Stimulated activated naive CD8-positive, alpha-beta T cell treated with anti-CD3 and anti-CD28 coated beads, Interleukin-15, Interleukin-2, amounts not matched to agents 100 U/mL and 50 U/mL, for 24 hours (primary cell): ENCODE measurements around the gene CDC34.

ENCODE experiments used
- ATAC-seq: fragments of 150-1000 bp; cut with Tn5 transposase; one replicate; pipeline ENCODE4 v1.10.0; 2021
- DNase-seq: peaks from one replicate; pipeline ENCODE4 v3.0.0; 2021

Gene CDC34, protein sequence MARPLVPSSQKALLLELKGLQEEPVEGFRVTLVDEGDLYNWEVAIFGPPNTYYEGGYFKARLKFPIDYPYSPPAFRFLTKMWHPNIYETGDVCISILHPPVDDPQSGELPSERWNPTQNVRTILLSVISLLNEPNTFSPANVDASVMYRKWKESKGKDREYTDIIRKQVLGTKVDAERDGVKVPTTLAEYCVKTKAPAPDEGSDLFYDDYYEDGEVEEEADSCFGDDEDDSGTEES

DNA sequence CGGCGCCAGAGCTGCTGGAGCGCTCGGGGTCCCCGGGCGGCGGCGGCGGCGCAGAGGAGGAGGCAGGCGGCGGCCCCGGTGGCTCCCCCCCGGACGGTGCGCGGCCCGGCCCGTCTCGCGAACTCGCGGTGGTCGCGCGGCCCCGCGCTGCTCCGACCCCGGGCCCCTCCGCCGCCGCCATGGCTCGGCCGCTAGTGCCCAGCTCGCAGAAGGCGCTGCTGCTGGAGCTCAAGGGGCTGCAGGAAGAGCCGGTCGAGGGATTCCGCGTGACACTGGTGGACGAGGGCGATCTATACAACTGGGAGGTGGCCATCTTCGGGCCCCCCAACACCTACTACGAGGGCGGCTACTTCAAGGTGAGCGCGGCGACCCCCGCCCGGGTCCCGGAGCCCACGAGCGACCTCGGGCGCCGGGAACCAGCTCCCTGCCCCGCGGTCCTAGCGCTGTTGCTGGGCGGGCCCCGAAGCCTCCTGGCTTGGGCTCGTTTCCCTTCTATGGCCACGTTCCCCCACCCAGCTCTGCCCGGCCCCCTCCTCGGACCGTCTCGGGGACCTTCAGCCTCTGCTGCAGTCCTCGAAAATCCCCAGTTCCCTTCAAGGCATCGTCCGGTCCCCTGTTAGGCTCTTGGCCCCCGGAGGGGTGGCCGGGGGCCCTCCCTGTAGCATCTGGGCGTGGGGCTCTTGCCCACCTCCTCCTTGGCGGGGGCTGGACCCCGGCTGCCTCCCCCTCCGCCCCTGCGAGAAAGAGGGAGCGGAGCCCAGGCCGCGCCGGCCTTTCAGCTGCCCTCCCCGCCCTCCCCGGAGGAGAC lies at the start of gene CDC34:
CDC34 (plus strand) TSS at position 8 of the 808 bp plus-strand sequence; CDS start at position 180, 172 bp downstream.
- DNase-seq (no peak), ATAC-seq (no peak)

DNA sequence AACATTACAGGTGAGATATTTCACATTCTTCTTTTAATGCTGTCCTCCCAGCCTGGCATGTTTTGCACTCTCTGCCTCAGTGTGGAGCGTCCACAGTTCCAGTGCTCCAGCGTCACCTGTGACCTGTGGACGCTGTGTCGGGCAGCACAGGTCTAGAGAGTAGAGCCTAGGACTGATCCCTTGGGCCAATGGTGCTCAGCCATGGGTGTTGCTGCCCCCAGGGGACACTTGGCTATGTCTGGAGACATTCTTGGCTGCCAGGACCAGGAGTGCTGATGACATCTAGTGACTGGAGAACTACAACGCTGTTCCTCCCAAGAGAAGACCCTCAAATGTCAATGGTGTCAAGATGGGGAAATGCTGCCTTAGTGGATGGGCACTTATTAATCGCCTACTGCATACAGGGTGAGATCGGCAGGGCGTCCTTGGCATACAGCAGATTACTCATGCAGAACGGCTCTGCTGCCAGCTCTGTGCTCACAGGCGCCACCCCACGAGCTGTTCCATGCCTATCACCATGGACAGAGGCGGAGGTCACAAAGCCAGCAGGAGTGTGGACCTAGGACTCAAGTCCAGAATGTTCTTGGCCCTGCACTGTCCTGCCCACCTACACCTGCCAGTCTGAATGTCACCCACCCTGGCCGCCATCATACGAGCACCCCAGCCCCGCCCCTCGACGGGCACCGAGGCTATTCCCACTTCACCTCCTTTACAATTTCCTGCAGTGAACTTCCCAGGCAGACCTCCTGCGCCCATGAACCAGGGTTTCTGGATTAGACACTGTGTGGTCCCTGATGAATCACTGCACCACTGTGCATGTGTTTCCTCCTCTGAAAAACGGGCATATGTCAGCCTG lies 49.1 kb upstream of the CDC34 start:
- ATAC-seq (no peak), DNase-seq (no peak)

DNA sequence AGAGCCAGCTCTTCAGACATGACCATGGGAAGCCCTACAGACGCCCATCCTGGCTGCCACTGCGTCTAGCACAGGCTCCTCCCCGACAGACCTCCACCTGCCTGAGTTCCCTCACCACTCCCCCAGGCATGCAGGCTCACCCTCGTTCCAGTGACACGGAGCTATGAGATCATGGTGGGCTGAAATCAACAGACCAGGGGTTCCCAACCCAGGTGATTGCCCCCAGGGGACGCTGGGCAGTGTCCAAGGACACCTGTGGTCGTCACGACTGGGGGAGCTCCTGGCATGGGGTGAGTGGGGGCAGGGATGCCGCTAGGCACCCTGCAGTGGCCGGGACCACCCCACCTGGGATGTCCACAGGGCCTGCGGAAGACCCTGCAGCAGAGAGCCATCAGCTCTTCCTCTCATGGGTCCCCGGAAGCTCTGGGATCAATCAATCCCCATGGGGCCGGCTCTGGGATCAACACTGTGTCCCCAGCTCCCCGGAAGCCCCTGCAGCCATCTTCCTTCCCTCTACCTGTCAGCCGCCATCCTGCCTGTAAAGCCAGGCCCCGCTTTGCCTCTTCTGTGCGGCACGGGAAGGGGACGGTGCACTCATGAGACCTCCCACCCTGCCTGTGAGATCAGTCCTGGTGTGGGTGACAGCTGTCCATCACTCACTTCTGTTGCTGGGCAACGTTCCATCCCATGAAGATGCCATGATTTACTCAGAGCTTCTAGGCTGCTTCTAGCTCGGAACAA lies 48.1 kb upstream of the CDC34 start:
- DNase-seq (no peak), ATAC-seq (no peak)

DNA sequence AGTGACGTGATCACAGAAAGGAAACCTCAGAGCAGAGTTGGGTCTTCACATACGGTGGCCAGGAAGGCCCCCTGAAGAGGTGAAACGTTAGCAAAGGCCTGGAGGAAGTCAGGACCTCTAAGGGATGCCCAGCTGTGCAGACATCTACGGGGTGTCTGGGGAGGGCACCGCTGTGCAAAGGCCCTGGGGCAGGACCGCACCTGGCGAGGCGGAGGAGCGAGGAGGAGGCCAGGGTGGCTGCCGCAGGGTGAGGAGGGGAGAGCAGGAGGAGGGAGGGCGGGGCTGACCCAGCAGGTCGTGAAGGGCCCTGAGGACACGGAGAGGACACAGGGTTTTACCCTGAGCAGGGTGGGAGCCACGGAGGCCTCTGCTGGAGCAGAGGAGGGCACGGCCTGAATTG lies 47.1 kb upstream of the CDC34 start:
- ATAC-seq (no peak), DNase-seq (no peak)

DNA sequence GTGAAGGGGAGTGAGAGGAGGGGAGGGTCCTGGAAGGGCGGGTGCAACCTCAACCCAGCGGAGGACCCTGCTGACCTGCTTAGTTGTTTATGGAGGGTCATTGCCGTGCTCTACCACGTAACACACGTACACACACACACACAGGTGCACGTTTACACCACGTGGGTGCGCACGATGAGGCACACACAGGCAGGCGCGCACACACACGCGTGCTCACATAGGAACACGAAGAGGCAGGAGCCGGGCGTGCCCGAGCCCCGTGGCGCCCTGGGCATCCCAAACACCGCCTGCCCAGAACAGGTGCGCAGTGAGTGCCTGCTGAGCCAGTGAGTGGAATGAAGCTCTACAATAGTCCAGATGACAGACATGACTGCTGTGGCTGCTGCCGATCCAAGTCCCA lies 46.5 kb upstream of the CDC34 start:
- ATAC-seq (no peak), DNase-seq (no peak)

DNA sequence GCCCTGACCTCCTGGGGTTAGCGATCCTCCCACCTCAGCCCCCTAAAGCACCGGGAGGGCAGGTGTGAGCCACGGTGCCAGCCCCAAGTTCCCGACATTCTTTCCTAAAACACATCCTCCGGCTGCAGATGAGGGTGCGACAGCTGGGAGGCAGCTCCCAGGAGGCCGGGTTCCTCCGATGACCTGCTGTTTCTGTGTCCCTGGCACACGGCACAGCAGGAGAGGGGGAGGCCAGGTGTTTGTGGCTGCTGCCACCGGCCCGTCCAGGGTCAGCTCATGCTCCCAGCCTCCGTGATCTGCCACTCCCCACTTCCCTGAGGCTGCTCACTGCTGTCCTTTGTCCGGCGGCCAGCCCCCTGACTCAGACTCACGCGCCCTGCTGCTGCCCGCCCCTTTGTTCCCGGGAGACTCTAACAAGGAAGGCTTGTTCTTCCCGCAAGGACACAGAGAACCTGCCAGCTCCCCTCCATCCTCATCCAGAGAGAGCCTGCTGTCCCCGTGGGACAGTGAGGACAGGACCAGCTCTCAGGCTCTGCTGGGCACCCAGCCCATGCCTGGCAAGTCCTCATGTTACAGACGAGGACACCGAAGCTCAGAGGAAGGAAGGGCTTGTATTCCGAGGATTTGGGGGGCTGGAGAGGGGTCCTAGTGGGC lies 45.9 kb upstream of the CDC34 start:
- no peak for DNase-seq

DNA sequence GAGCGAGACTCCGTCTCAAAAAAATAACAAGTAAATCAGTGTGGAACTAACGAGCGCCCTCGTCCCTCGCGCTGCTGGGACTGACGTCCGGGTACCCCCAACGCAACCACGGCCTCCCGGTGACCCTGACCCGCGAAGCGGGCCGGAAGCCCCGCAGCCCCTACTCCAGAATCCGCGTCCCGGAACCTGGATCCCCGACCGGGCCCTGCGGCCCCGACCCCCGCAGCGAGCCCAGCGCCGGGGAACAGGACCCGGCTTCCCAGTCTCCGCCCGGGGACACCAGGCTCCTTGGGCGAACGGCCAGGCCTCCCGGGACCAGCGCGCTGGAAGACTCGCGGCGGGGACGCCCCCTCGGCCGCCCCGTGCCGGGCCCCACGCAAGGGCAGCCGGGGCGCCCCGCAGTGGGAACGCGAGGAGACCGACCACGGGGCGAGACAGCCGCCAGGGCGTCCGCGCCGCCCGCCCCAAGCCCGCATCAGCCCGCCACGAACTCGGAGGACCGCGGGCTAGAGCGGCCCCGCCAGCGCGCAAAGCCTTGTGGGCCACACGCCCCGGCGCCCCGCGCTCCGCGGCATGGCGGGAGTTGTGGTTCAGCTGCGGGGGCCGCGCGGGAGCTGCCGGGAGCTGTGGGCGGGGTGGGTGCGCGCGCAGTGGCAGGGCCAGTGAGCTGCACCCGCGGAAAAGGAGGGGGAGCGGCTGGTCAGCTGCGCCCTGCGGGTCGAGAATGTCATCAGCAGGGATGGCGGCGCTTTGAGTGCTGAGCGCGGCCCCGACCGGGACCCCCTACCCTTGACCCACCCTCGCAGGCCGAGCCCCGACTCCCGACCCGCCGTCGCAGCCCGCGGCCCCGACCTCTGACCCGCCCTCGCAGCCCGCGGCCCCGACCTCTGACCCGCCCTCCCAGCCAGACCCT lies 42.8 kb upstream of the CDC34 start:
- DNase-seq, result peak; percentile 96
- ATAC-seq, result peak; percentile 93

More for the DNA sequence above, 45.9 kb upstream of the CDC34 start:
- ATAC-seq, result no peak

DNA sequence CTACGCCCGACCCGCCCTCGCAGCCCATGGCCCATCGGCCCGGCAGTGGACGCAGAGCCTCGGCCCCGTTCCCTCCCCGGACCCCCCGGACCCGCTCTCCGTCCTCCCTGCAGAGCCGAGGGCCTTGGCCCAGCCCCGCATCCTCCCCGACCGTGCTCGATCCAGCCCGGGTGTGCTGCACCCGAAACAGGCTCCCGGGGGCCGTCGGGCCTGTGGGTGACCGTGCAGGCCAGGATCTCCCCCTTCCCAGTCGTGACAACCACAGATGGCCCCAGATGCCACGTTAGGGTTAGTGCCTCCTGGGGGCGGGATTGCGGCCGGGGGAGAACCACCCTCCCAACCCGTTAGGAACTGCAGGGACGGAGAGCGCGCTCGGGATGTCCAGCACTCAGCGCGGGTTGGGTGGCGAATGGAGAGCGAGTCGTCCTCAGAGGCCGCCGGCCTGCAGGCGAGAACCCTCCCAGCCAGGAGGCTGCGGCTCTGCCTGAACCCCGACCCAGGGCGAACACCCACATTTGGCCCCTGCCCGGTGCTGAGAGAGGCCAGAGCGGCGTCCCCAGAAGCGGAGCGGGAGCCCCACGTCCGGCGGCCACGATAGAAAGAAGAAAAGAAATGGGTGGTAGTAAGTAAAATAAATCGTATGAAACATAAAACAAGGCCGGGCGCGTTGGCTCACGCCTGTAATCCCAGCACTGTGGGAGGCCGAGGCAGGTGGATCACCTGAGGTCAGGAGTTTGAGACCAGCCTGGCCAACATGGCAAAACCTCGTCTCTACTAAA lies 42.0 kb upstream of the CDC34 start:
- ATAC-seq, result peak; percentile 6

DNA sequence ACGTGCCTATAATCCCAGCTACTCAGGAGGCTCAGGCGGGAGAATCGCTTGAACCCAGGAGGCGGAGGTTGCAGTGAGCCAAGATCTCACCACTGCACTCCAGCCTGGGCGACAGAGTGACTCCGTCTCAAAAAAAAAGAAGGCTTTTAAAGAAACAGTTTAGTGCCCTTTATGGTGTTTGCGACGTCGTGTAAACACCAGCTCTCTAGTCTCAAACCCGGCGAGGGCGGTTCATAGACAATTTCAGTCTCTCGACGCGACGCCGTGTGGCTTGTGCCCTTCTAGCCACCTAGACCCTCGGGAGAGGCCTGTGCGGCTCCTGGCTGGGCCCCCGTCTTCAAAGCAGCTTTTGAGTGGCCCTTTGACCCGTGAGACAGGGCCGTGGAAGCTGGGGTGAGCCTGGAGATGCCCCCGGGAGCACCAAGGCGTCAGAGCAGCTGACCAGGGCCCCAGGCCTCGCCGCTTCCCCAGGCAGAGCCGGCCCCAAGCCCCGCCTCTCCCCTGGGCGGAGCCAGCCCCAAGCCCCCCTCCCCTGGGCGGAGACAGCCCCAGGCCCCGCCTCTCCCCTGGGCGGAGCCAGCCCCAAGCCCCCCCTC lies 40.3 kb upstream of the CDC34 start:
- DNase-seq (peak; percentile 30), ATAC-seq (no peak)

More for the DNA sequence above, 42.0 kb upstream of the CDC34 start:
- no peak for DNase-seq

DNA sequence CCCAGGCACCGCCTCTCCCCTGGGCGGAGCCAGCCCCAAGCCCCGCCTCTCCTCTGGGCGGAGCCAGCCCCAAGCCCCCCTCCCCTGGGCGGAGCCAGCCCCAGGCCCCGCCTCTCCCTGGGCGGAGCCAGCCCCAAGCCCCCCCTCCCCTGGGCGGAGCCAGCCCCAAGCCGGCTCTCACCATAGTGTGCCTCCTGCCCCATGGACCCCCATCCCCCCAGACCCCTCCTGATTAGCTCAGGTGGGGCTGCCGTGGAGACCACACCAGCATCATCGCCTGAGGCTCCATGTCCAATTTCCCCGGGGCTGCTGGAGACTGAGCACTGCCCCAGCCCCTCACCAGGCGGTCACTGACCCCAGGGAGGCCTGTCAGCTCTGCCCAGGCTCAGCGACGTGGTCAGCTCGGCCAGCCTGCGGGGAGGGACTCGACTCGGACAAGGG lies 39.4 kb upstream of the CDC34 start:
- ATAC-seq, result no peak
- peak; percentile 55 for DNase-seq

DNA sequence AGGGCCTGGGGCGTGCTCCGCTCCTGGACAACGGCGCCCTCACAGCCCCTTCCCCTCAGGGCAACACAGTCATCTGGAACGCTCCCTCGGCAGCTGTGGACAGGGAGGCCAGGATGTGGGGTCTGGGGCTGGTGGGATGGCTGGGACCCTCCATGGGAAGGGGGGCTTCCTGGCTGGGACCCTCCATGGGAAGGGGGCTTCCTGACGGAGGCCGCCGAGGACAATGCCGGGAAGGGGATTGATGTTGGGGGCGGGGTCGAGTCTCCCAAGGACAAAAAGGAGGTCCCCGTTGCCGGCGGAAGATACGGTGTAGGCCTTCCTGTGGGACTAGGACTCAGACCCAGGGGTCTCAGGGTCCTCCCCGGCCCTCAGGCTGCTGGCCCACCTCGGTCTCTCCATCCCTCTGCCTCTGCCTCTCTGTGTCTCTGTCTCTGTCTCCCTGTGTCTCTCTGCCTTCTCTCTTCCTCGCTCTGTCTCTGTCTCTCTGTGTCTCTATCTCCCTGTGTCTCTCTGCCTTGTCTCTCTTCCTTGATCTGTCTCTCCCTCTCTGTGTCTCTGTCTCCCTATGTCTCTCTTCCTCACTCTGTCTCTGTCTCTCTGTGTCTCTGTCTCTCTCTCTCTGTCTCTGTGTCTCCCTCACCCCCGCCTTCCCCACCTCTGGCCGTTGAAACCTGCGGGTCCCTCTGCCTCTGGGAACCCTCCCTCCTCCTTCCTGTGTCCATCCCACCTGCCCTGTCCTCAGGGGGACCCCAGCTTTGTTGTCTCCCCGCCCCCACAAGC lies 38.0 kb upstream of the CDC34 start:
- no peak for DNase-seq
- ATAC-seq, result no peak

DNA sequence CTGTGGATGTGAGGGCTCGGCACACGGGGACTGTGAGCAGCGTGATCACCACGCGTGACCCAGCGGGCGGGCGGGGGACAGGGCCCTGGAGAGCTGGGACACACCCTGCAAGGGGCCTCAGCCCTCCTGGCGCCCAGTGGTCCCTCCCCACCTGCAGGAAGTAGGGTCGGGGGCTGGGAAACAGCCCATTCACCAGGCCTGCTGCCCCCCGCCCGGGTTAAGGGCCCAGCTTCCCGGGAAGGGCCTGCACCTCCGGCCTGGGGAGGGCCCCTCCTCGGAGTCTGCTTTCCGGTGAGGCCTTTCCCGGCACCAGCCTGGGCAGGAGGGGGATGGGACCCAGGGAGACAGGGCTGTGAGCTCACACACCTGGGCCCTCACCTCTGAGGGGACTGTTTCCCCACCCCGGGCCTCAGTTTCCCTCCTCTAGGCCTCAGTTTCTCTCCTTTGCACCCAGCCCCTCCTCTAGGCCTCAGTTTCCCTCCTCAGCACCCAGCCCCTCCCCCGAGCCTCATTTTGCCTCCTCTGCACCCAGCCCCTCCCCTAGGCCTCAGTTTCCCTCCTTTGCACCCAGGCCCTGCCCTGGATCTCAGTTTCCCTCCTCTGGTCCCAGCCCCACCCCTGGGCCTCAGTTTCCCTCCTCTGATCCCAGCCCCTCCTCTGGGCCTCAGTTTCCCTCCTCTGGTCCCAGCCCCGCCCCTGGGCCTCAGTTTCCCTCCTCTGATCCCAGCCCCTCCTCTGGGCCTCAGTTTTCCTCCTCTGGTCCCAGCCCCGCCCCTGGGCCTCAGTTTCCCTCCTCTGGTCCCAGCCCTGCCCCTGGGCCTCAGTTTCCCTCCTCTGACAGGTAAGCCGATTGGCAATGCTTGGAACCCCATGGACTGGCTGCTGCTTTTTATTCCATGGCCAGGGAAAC lies 37.1 kb upstream of the CDC34 start:
- ATAC-seq (no peak), DNase-seq (no peak)

DNA sequence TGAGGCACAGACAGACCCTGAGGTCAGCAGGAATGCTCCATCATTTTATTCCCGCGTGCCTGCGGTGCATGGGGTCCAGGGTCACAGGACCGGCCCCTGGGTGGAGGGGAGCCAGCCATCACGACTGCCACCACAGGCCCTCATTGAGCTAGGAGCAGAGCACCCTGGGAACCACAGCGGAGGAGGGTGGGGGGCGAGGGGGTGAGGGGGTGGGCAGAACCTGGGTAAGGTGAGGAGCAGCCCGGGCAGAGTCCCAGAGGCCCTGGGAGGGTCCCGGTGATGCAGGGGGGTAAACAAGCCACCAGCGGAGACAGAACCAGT lies 36.5 kb upstream of the CDC34 start:
- DNase-seq, result no peak
- peak; percentile 3 for ATAC-seq

DNA sequence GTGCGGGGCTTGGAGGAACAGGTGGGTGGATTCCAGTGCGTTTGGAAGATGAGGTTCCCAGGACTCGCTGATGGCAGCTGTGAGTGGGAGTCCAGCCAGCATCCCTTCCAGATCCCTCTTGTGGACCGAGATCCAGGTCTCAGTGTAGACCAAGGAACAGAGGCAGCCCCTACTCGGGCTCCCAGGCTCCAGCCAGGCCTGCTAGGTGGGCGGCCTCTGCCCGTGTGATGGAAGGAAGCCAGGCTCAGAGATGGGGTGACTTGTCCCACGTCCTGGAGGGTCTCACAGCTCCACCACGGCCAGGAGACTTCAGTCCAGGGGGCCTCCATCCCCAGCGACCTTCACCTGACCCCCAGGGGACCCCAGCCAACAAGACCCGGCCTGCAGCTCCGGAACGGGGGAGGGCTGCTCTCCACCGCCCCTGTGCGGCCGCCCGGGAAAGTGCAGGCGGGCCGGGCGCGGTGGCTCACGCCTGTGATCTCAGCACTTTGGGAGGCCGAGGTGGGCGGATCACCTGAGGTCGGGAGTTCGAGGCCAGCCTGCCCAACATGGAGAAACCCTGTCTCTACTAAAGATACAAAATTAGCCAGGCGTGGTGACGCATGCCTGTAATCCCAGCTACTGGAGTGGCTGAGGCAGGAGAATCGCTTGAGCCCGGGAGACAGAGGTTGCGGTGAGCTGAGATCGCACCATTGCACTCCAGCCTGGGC lies 36.0 kb upstream of the CDC34 start:
- ATAC-seq (peak; percentile 24), DNase-seq (peak; percentile 73)

DNA sequence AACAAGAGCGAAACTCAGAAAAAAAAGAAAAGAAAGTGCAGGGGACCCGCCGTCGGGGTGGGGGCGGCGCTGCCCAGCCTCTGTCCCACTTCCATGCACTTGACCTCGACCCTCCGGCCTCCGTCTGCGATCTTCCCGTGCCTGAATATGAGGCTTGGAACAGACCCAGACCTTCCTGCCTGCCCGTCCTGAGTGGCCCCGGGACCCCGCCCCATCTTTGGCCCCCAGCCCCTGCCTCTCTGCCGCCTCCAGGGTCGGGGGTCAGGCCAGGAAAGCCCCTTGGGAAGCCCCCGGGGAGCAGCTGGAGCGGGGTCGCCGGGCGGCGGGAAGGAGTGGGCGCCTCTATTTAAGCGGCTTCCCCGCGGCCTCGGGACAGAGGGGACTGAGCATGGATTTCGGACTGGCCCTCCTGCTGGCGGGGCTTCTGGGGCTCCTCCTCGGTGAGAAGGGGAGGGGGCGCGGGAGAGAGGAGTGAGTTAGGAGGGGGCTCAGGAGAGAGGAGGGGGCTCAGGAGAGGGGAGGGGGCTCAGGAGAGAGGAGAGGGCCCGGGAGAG lies 35.4 kb upstream of the CDC34 start, which contains the start of gene MADCAM1:
MADCAM1 (plus strand) TSS at position 375 of the 554 bp plus-strand sequence; CDS start at position 389, 14 bp downstream.
- DNase-seq (no peak), ATAC-seq (no peak)

DNA sequence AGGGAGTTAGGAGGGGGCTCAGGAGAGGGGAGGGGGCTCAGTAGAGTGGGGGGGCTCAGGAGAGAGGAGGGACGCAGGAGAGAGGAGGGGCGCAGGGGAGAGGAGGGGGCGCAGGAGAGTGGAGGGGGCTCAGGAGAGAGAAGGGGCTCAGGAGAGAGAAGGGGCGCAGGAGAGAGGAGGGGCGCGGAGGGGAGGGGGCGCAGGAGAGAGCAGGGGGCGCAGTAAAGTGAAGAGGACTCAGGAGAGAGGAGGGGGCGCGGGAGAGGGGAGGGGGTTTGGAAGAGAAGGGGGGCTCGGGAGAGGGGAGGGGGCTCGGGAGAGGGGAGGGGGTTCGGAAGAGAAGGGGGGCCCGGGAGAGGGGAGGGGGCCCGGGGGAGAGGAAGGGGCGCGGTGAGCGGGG lies 34.6 kb upstream of the CDC34 start:
- ATAC-seq, result no peak
- no peak for DNase-seq
